Stimulated activated CD4-positive, alpha-beta T cell treated with anti-CD3 and anti-CD28 coated beads, Interleukin-2, amount 100 ng/mL, for 4 hours (primary cell): ENCODE data around the gene TTC34.

Experiments used
- DNase-seq: peaks from one replicate; pipeline ENCODE4 v3.0.0-alpha.2; 2020; ENCODE audit warnings: low read depth

TTC34 gene

GRCh38 chr1:2590233-2591141 lies 211.0 kb downstream of the TTC34 start:
- DNase-seq: no peak

- DNase-seq: no peak
Observed at GRCh38 chr1:2589431-2590232, 211.9 kb downstream of the TTC34 start.

- no peak for DNase-seq
Observed at GRCh38 chr1:2588661-2589430, 212.6 kb downstream of the TTC34 start.

- no peak for DNase-seq
Observed at GRCh38 chr1:2587860-2588571, 213.5 kb downstream of the TTC34 start.

- DNase-seq: no peak
Observed at GRCh38 chr1:2587071-2587859, 214.2 kb downstream of the TTC34 start.

- DNase-seq: peak; percentile 92
Observed at GRCh38 chr1:2586154-2587070, 215.1 kb downstream of the TTC34 start, which contains the start of gene PRXL2B. Gene PRXL2B, plus strand, starts transcription at chr1:2586777. Its CDS starts 109 bp downstream, at chr1:2586886.
